Mucosa of descending colon (tissue), 3 donors: ENCODE data around the gene SEMA6A. TPM values are rescaled to one million over a fixed set of nuclear protein-coding genes. Genes with fewer than 3 reads are reported as not detected.

Source experiments
- ATAC-seq: fragments of 200-7000 bp; cut with Tn5 transposase; one replicate; pipeline ENCODE4 v1.9.1; 2020; ENCODE audit warnings: mild to moderate bottlenecking, moderate library complexity
- DNase-seq, 3 donors: peaks; one replicate each; pipeline ENCODE4 v3.0.0-alpha.2; 2020
- H3K36me3 ChIP-seq: fragments of 200-600 bp; one replicate; pipeline ENCODE4 v1.8.0; 2021; ENCODE audit warnings: low read depth, mild to moderate bottlenecking
- H3K4me1 ChIP-seq: fragments of 200-600 bp; one replicate; pipeline ENCODE4 v1.8.0; 2021; ENCODE audit warnings: low read depth, mild to moderate bottlenecking
- H3K4me3 ChIP-seq: fragments of 200-600 bp; one replicate; pipeline ENCODE4 v1.8.0; 2021; ENCODE audit warnings: mild to moderate bottlenecking
- H3K9me3 ChIP-seq: fragments of 200-600 bp; one replicate; pipeline ENCODE4 v1.8.0; 2021; ENCODE audit warnings: mild to moderate bottlenecking
- CTCF ChIP-seq: fragments of 200-600 bp; IDR thresholded peaks from one replicate; pipeline ENCODE4 v1.8.0; 2022; ENCODE audit warnings: antibody characterized with exemption, mild to moderate bottlenecking
- intact Hi-C, 2 donors: fragments of 100-400 bp; cut with DNase I in 1 of 2; cut with micrococcal nuclease in 1 of 2; formaldehyde crosslinking; loops; one replicate each; pipeline versions ENCODE4 v1.11.0 to v1.11.1; 2022; cut with DNase I, micrococcal nuclease
- total RNA-seq, 3 donors: library from RNA; stranded (reverse); fragmentation: NEBNext Ultra II Directional in 2 of 3; extraction: Animal tissue kit (Norgen Biotek cat#: 25700) in 2 of 3; gene quantifications; one replicate each; pipeline versions ENCODE4 v1.2.1 to v1.2.4, GENCODE V29; 2021 to 2023
- donor health status: DM: no; HTN: no; CAD: no; lungs with moderate emphysema.
- donor health status: DM: no; HTN: no; CAD: no.
- donor health status: DM: no; HTN: yes; CAD: no.

SEMA6A gene
- total RNA-seq, 3 donors from 2014 or later: 90.0 to 137 (median 106) TPM

GRCh38 chr5:116507051-116507537, 67.5 kb downstream of the SEMA6A start:
- Histone ChIP-seq H3K4me3 (no peak overlapping the region), H3K36me3 (no peaks in the 10 kb centered on the region), H3K9me3 (no peaks in the 10 kb centered on the region), H3K4me1 (peaks cover 3% of the 10 kb centered on the region)
- DNase-seq: no peak
- TF ChIP-seq CTCF: no peak
- intact Hi-C loops: no loop called here
- ATAC-seq: peak; percentile 39

- no peaks in the 10 kb centered on the region for H3K9me3 ChIP-seq
- H3K4me3 ChIP-seq: no peak overlapping the region
- H3K4me1 ChIP-seq: peaks cover 3% of the 10 kb centered on the region
- DNase-seq: no peak
- no peak for ATAC-seq
- intact Hi-C loops: no loop called here
- no peak for TF ChIP-seq CTCF
- no peaks in the 10 kb centered on the region for H3K36me3 ChIP-seq
Measured at GRCh38 chr5:116506488-116506887, 68.1 kb downstream of the SEMA6A start.

- intact Hi-C loops: no loop called here
- ATAC-seq (no peak), DNase-seq (no peak)
- Histone ChIP-seq H3K9me3 (no peaks in the 10 kb centered on the region), H3K4me1 (peaks cover 3% of the 10 kb centered on the region), H3K4me3 (no peak overlapping the region), H3K36me3 (no peaks in the 10 kb centered on the region)
- no peak for TF ChIP-seq CTCF
Measured at GRCh38 chr5:116504593-116505166, 69.9 kb downstream of the SEMA6A start.

DNA sequence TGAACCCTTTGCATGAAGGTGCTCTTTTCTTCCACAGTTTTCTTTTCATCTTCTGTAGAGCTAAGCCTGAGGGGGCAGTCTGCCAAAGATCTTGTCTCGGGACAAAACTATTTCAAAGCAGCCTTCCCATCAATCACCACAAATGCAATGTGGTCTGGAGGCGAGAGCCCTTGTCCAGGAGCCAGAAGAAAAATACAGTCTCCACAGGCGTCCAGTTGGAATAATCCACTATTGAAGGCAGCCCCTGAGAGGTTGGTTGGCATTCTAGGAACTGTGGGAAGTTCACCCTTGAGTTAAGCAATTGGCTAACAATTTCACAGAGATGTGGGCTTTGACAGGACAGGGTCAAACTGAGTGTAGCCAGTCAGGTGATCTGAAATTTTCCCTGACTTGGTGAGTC, 72.0 kb downstream of the SEMA6A start:
- TF ChIP-seq CTCF: no peak
- no peaks in the 10 kb centered on the region for H3K4me1 ChIP-seq
- ATAC-seq (no peak), DNase-seq (no peak)
- intact Hi-C loops: no loop called here
- no peaks in the 10 kb centered on the region for H3K9me3 ChIP-seq
- no peaks in the 10 kb centered on the region for H3K36me3 ChIP-seq
- H3K4me3 ChIP-seq: no peak overlapping the region

GRCh38 chr5:116502138-116502537, 72.5 kb downstream of the SEMA6A start:
- ATAC-seq: no peak
- intact Hi-C loops: no loop called here
- Histone ChIP-seq H3K4me1 (no peaks in the 10 kb centered on the region), H3K9me3 (no peaks in the 10 kb centered on the region), H3K36me3 (no peaks in the 10 kb centered on the region), H3K4me3 (no peak overlapping the region)
- no peak for TF ChIP-seq CTCF
- DNase-seq: no peak
